Amygdala (tissue), 56 donors: ENCODE data around the gene FREM1.
A peak's percentile ranks its signal among the peaks of the same experiment; 100 is the strongest.

ENCODE experiments used
- DNase-seq, 56 donors: peaks; one replicate each; lab custom pipeline; 2025; lab: John Stamatoyannopoulos, UW

The FREM1 gene

GRCh38 chr9:14770592-14770991 is 139.6 kb downstream of the FREM1 start:
- DNase-seq, result no peak

- DNase-seq, result peak in 2 of 56 donors; percentile 0 to 33
These were observed 141.0 kb downstream of the FREM1 start for GRCh38 chr9:14769230-14769571.

- DNase-seq, result peak in 5 of 56 donors; percentile 4 to 23 (median 11)
These were observed 141.6 kb downstream of the FREM1 start for GRCh38 chr9:14768405-14769229.

GRCh38 chr9:14766299-14766698 is 143.9 kb downstream of the FREM1 start:
- no peak for DNase-seq

- DNase-seq, result no peak
These were observed 148.6 kb downstream of the FREM1 start for GRCh38 chr9:14761584-14761983.

- no peak for DNase-seq
These were observed 150.2 kb downstream of the FREM1 start for GRCh38 chr9:14760060-14760459.

- DNase-seq, result no peak
These were observed 153.9 kb downstream of the FREM1 start for GRCh38 chr9:14756291-14756690.

- no peak for DNase-seq
These were observed 157.4 kb downstream of the FREM1 start for GRCh38 chr9:14752871-14753270.

GRCh38 chr9:14752271-14752670 is 158.0 kb downstream of the FREM1 start:
- peak in 1 of 56 donors; percentile 5 for DNase-seq

- DNase-seq, result no peak
These were observed 159.4 kb downstream of the FREM1 start for GRCh38 chr9:14750821-14751220.

GRCh38 chr9:14749741-14750211 is 160.5 kb downstream of the FREM1 start:
- no peak for DNase-seq

GRCh38 chr9:14748373-14748772 is 161.9 kb downstream of the FREM1 start:
- DNase-seq, result no peak

- no peak for DNase-seq
These were observed 163.1 kb downstream of the FREM1 start for GRCh38 chr9:14747111-14747510.

- no peak for DNase-seq
These were observed 163.6 kb downstream of the FREM1 start for GRCh38 chr9:14746626-14747025.

- no peak for DNase-seq
These were observed 165.5 kb downstream of the FREM1 start for GRCh38 chr9:14744768-14745167.

- no peak for DNase-seq
These were observed 168.9 kb downstream of the FREM1 start for GRCh38 chr9:14741369-14741768.

- DNase-seq, result no peak
These were observed 177.1 kb downstream of the FREM1 start for GRCh38 chr9:14733133-14733532.

- DNase-seq, result no peak
These were observed 178.8 kb downstream of the FREM1 start for GRCh38 chr9:14731294-14731981.

GRCh38 chr9:14730461-14730898 is 179.7 kb downstream of the FREM1 start:
- no peak for DNase-seq

GRCh38 chr9:14723301-14723700 is 186.9 kb downstream of the FREM1 start:
- no peak for DNase-seq

GRCh38 chr9:14722391-14723035 is 187.7 kb downstream of the FREM1 start, which contains the start of gene CER1:
Gene CER1, minus strand, starts transcription at chr9:14722733. Its CDS starts 61 bp downstream, at chr9:14722672.
- DNase-seq, result no peak
